Stimulated activated CD8-positive, alpha-beta memory T cell treated with anti-CD3 and anti-CD28 coated beads, Interleukin-4, amount 100 ng/mL, for 24 hours (primary cell): ENCODE results near the gene LSM4.
"Not testable (repeated sequence)": the region's sequence is repeated elsewhere in the genome, so short reads cannot be mapped to it uniquely, and the experiment has no call there.

Source experiments
- DNase-seq: peaks from one replicate; pipeline ENCODE4 v3.0.0-alpha.2; 2020; ENCODE audit warnings: low read depth

The LSM4 gene

DNA sequence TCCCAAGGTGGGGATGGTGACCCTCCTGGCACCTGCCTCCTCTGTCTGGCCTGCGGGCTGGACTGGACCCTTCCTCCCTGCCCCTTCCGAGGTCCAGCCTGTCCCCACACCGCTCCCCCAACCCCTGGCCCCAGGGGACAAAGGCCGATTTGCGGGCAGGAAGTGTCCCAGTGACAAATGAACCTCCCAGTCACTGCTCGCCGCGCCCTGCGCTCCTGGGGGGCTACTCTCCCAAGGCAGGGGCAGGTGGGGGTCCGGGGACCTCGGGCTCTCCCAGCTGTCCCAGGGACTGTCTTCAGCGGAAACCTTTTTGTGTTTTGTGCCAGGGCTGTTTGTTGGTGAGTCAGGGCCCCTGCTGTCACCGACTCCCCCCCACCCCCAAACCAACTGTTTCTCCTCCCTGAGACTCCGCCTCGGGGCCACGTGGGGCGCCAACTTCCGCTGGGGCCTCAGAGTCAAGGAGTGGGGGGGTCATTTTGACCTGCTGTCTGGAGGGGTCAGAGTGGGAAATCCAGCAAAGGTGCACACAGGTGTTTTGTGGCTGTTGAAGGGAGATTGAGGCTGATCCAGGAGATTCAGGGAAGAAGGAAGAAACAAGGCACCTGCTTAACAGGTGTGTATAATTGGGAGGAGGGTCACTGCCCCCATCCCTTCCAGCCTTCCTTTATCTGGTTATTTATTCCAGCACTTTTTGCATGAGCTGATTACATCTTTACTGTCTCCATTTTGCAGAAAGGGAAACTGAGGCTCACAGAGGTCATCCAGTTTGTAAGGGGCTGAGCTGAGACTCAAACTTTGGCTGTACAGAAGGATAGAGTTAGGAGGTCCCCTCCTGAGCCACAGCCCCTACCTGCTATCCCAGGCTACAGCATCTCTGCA is 18.4 kb upstream of the LSM4 start:
- peak; percentile 64 for DNase-seq

DNA sequence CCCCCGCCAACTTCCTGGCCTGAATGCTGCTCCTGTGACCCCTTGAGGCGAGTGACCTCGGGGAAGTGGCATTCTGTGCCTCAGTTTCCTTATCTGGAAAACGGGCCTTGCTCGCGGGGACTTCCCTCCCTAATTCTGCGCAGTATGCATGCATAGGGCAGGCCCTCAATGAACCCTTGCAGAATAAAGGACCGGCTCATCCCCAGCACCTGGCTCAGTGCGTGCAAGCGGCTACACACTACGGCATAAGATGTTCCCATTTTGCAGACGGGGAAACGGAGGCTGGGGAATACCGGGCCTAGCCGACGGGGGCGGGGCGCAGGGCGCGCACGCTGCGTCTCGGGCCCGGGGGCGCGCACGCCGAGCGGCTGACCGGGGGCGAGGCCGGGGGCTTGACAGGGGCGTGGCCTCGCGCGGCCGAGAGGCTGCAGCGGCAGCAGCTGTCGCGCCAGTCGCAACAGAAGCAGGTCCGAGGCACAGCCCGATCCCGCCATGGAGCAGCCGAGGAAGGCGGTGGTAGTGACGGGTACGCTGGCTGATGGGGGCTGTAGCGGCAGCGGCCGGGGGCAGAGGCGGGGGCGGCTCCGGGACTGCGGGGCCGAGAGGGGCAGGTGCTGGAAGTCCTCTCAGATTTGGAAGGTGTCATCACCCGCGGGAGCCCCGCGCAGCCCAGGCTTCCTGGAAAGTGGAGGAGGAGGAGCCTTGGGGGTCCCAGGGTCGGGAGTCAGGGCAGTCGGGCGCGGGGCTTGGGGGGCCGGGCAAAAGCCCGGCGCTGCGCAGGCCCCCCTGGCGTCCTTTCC is 17.5 kb upstream of the LSM4 start, which contains the start of gene PGPEP1:
PGPEP1 (plus strand) TSS at position 409 of the 800 bp plus-strand sequence; CDS start at position 493, 84 bp downstream.
- DNase-seq = peak; percentile 68

DNA sequence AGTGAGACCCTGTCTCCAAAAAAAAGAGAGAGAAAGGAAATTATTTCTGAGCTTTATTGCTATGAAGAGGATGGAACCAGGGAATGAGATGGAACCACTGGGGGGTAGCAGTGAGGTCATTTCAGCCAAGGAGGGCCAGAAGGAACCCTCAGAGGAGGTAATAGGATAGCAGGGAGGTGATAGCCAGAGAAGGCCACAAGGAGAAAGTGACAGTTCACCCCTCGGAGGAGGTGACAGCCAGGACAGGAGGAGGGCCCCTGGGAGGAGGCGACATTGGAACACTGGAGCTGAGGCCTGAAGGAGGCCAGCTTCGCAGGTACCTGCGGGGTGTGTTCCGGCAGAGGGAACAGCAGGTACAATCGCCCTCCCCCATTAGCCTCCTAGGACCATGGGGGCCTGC is 16.8 kb upstream of the LSM4 start:
- no peak for DNase-seq

DNA sequence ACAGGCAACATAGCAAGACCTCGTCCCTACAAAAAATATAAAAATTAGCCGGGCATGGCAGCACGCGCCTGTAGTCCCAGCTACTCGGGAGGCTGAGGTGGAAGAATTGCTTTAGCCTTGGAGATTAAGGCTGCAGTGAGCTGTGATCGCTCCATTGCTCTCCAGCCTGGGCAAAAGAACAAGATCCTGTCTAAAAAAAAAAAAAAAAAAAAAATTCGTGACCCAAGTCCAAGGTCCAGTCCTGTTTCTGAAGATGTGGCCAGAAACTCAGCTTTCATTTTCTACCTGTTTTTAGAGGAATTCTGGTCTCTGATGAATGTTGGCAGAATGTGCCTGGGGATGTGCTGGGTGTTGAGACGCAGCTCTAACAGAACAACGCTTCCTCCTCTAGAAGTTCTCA is 15.7 kb upstream of the LSM4 start:
- no peak for DNase-seq

DNA sequence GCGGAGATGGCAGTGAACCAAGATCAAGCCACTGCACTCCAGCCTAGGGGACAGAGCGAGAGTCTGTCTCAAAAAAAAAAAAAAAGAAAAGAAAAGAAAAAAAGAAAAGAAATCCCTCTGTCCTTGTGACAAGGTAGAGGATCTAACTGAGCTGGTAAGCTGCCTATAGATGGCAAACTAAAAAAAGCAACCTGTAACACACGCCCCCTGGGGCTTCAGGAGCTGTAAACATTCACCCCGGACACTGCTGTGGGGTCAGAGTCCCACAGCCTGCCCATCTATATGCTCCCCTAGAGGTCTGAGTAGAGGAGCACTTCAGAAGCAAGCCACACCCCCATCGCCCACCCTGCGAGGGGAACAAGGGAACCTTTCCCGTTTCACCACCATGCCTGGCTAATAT is 13.2 kb upstream of the LSM4 start:
- no peak for DNase-seq

DNA sequence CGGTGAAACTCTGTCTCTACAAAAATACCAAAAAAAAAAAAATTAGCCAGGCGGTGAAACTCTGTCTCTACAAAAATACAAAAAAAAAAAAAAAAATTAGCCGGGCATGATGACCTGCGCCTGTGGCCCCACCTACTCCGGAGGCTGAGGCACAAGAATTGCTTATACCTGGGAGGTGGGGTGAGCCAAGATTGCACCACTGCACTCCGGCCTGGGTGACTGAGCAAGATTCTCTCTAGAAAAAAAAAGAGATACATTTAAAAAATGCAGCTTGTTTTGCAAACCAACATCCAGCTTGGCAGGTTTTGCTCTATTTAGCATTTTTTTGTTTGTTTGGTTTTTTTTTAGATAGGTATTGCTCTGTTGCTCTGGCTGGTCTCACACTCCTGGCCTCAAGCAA is 10.8 kb upstream of the LSM4 start:
- DNase-seq = no peak

DNA sequence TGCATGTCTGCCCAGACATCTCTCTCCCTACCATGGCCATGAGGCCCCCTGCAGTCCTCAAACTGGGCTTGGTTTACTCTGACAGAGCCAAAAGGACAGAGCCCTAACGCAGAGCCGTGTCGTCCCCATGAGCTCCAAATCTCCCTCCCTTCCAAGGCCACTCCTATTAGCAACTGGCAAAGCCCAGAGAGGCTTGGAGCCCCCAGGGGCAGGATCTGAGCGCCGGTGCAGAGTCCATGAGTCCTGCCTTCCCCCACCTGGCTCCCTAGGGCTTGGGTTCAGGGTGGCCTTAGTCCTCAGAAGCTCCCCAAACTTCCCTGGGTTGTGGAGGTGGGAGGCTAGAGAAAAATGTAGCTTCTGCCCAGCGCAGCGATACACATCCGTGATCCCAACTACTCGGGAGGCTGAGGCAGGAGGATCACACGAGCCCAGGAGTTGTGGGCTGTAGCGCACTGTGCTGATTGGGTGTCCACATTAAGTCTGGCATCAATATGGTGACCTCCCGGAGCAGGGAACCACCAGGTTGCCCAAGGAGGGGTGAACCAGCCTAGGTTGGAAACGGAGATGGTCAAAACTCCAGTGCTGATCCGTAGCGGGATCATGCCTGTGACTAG is 10.1 kb upstream of the LSM4 start:
- DNase-seq = no peak

DNA sequence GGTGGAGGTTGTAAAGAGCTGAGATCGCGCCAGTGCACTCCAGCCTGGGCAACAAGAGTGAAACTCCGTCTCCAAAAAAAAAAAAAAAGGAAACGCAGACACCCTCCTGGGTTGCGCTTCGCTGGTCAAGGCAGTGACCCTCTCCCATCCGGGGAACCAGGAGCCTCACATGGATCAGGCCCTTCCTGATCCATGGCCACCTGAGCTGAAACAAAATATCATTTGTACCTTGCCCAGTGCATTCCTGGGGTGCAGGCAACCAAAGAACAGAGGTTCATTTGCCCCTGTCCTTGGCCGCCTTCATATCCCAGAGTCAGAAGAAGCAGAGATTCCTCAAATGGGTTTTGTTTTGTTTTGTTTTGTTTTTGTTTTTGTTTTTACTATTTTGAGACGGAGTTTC is 8.0 kb upstream of the LSM4 start:
- DNase-seq = no peak

DNA sequence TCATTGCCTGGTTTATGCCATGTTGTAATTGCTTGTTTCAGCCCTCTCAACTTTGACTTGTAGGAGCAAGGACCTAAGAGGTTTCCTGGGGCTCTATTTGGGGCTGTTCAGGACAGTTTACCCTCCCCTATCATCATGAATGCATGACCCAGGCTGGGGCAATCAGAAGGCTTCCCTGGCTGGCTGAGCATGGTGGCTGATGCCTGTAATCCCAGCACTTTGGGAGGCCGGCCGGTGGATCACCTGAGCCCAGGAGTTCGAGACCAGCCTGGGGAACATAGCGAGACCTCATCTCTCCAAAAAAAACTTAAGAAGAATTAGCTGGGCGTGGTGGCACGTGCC is 6.1 kb upstream of the LSM4 start:
- DNase-seq = no peak

DNA sequence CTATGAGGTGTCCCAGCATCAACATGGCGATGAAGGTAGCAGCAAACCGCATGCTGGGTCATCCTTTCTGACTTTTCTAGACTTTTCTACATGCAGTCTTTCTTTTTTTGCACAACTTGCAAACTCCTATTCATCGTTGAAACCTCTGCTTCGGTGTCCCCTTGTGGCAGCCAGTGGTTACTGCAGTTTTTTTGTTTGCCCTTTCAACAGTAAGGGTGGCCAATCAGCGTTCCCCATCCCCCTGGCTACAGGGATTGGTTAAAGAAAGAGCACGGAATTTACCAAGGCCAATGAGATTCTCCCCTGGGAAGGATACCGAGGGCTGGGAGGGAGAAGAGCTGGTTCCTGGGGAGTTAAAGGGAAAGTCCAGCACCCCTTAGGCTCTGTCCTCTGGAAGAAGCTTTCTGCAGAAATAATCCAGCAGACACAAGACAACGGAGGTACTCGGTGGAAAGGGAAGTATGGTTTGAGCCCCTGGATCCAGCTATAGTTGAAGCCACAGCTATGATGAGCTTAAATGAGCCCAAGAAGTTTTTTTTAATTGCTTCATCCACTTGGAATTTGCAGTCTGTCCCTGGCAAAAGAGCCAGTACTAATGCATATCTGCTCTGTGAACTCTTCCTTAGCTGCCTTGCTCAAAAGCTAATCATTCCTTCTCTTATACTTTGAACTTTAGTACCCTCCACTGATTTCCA is 5.6 kb upstream of the LSM4 start:
- DNase-seq = peak; percentile 71

DNA sequence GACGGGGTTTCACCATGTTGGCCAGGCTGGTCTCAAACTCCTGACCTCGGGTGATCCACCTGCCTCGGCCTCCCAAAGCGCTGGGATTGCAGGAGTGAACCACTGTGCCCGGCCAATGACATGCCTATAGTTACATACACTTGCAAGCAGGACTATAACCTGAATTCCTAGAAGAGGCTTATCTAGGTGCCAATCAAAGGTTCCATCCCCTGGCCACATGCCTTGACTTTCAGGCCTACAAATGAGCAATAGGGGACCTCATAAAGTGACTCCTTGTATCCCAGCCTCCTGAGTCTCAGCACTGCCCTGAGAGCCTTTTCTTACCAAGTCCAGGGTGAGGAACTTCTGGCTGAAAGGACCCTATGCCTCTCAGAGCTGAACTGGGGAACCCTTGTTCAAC is 3.9 kb upstream of the LSM4 start:
- DNase-seq = no peak

DNA sequence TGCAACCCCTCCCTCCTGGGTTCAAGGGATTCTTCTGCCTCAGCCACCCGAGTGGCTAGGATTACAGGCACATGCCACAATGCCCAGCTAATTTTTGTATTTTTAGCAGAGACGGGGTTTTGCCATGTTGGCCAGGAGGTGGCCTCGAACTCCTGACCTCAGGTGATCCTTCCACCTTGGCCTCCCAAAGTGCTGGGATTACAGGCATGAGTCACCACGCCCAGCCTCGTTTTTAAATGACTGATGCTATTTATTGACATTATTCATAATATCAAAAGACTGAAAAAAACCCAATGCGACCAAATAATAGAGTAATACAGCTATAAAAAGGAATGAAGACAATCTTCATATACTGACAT is 1.5 kb upstream of the LSM4 start:
- not testable (repeated sequence) for DNase-seq

DNA sequence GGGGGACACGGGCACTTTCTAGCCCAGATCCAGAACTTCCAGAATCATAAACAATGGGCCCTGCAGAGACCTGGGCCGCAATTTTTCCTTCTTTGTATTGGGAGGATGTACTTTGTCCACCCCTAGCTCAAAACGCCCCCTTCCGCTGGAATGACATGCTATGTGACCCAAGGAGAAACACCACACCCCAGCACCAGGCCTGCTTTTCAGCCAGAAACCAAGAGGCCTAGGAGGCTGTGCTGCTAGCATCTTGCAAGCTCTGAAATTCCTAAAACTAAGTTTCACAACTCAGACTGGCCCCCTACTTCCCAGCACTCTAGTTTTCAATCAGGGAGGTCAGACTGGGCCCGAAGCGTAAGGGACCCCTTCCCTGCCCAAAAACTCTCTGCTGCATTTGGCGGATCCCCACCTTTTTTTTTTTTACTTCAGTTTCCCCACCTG is 538 bp downstream of the LSM4 start:
- DNase-seq = peak; percentile 29

DNA sequence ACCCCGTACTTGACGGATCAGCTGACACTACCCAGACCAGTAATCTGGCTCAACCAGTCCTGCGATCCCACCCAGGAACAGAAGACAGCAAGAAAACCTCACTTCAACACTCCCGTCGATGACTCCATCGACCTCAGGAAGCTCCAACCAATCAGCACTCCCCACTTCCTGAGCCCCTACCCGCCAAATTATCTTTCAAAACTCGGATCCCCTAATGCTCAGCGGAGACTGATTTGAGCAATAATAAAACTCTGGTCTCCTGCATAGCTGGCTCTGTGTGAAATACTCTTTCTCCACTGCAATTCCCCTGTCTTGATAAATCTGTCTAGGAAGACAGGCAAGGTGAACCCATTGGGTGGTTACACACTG is 1.2 kb downstream of the LSM4 start:
- DNase-seq = no peak

DNA sequence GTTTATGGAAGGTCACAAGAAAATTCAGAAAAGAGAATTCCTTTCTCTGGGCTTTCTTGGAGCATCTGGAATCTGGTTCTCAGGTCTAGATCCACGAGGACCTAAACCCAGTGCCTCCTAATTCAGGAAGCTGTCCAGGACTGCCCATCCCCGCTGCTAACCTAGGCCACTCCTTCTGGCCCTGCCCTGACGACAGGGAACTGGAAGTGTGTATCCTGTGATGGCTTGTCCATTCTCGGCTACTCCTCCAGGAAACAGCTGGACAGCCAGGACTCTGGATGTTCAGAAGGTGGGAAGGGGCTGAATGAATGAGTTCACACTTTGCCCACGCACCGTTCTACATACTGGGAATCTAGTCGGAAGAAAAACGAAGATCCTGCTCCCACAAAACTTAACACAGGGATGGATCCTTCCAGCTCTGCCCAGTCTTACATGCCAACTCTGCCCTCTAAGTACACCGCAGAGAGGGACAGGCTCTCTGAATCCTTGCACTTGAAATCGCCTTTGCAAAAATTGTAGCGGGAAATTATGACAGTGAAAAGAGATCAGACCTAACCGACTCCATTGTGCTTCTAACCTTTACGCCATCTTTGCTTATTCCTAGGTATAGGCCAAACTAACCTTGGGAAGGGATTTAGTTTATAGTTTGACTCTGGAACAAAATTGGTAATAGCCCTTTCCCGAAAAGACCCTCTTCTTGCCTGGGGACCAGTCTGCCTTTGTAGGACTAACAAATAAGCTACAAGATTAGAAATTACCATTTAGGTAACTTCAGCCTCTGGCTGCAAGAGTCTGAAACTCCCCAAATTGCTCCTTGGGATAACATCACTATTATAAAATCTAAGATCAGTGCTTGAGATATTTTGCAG is 1.8 kb downstream of the LSM4 start:
- no peak for DNase-seq

DNA sequence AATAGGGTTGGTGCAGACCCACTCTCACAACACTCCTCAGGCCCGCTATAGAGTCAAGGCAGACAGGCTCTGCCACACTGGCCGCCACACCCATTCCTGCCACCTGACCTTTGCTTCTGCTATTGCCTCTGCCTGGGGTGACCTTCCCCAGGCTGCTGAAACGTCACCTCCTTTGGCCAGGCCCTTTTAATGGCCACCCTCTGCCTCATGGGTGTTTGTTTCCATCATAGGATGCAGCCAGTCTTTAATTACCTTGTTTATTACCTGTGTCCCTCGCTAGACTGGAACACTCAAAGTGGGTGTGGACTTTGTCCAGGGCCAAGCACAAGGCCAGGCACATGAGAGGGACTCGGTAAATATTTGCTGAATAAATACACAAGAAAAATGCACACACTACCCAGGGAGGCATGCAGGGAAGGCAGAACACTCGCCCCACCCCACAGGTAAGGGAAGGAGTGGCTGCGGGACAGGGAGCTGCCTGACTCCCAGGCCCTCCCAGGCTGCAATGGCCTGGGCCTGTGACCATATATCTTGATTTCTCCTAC is 3.2 kb downstream of the LSM4 start:
- no peak for DNase-seq

DNA sequence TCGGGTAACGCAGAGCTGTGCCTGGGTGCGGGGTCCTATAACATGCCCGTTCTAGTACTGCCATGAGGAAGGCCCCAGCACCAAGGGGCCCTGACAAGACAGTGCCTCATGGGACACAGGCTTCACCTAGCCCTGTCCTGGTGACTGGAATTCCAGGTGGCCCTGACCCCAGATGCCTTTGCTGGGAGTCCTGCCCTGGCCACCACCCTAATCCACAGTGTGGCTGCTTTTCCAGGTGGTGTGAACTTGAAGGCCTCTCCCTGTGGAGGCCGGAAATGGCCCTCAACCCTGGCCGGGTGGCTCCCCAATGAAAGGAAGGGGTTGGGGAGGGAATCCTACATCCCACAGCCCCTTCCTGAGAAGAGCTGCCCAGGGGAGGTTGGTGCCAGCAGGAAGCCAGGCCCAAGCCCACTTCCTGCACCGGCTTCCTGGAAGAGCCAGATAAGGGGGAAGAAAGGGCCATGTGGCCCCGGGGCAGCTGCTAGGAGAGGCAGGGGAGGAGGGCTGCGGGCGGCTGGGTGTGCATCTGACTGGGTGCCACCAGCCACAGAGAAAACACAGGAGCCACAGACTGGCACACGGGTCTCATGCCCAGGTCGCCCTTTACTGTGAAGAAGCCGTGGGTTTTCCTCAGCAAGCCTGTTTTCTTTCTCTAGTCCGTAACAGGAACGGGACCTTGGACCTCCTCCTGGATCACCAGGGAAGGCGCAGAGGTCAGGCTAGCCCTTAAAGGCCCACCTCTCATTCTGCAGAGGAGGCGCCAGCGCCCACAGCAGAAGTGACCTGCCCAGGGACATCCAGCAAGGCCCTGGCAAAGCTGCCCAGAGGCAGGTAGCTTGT is 4.7 kb downstream of the LSM4 start:
- no peak for DNase-seq

DNA sequence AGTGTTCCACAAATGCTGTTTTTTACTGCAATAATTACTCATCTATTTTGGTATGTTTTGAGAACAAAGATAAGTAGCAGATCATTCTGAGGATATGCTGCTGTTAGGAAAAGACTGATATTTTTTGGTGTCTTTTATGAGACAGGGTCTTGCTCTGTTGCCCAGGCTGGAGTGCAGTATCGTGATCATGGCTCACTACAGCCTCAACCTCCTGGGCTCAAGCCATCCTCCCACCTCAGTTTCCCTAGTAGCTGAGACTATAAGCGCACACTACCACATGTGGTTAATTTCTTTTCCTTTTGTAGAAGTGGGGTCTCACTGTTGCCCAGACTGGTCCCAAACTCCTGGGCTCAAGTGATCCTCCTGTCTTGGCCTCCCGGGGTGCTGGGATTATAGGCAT is 9.5 kb downstream of the LSM4 start:
- DNase-seq = no peak

DNA sequence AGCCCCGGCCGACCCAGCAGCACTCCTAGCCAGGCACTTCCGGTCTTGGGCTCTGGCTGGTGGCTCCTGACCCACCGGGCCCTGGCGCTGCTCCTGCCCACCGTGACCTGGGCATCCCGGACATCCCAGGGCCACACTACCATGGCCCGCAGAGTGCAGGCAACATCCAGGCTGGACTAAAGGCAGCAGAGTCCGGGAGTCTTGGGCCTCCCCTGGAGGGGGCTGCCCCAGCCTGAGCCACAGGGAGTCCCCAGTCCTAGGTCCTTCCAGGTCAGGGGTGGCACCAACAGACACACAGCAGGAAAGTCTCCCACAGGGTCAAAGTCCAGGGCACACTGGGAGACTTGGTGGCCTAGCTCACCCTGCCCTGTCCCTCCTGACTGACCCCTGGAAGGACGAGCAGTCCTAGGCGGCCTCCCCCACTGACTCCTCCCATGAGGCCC is 10.8 kb downstream of the LSM4 start:
- DNase-seq = no peak

DNA sequence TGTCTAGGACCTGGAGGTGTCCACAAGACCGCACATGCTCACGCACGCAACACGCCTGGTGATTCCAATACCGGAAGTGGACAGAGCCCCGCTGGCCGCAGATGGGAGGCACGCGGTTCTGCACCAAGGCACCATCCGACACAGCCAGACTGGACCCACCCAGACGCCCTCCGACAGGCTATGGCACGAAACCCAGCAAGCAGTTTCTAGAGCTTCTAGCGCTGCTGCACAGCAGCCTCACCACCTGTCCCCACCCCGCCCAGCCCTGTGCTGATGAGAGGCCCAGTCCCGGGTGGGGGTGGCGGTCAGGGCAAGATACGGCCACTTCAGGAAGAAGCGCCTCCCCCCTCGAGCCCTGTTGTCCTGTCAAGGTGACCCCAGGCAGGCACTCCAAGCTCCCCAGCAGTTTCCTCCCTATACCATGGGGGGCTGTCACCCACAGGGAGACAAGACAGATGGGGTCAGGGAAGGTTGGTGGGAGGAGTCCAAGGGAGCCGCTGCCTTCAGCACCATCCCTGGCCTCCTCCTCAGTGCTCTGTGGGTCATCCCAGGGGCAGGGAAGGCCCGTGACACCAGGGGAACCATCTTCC is 11.3 kb downstream of the LSM4 start:
- DNase-seq = no peak
